ENCODE results near the gene DRAM2. TPM values are rescaled to one million over a fixed set of nuclear protein-coding genes. Genes with fewer than 3 reads are reported as not detected.

DRAM2 gene
- total and polyA plus RNA-seq, 2 of the 13 experiments (the other 11 are each of a cell fraction or from before 2014, with no cell fraction given), result 33.2 to 123 TPM

DNA sequence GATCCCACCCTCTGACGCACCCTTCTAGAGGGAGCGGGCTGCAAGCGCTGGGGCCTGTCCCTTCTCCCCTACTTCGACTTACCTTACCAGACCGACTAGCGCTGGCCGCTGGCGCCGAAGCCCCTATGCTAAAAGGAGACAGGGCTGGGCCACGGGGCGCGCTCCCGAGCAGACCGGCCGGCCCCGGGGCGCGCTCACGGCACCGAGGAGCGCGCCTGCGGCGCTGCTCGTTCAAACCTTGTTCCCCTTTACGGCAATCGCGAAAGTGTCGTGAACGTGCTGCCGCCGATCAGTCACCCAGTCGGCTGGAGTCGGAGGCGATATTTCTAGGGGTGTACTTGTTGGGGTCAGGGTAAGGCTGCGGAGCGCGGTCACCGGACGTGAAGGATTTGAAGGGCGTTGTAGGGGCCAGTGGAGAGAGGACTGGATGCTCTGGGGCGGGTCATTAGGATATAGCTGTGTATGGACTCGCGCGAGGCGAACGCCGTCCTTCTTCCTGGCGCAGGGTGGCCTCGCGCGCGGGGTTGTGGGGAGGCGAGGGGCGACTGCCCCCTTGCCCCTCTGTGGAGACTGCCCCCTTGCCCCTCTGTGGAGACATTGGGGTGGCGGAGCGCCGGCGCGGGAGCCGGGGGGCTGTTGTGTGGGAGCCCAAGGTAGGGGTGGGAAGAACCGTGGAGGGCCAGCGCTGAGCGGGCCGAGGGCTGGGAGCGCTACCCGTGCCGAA is at the start of gene DRAM2, which contains the start of gene CEPT1 (continued):
- no peak for TF ChIP-seq ZSCAN9 (CRISPR knock-in tag; IDR thresholded peaks at IDR 0.05; ENCODE audit: borderline replicate concordance)
- TF ChIP-seq DR1 (CRISPR knock-in tag; IDR thresholded peaks at IDR 0.05), result no peak; the same call in 1 of the 2 replicates
- no peak for TF ChIP-seq MAFG (CRISPR knock-in tag; IDR thresholded peaks at IDR 0.05)
- TF ChIP-seq, protein P1, sequence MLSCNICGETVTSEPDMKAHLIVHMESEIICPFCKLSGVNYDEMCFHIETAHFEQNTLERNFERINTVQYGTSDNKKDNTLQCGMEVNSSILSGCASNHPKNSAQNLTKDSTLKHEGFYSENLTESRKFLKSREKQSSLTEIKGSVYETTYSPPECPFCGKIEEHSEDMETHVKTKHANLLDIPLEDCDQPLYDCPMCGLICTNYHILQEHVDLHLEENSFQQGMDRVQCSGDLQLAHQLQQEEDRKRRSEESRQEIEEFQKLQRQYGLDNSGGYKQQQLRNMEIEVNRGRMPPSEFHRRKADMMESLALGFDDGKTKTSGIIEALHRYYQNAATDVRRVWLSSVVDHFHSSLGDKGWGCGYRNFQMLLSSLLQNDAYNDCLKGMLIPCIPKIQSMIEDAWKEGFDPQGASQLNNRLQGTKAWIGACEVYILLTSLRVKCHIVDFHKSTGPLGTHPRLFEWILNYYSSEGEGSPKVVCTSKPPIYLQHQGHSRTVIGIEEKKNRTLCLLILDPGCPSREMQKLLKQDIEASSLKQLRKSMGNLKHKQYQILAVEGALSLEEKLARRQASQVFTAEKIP (CRISPR knock-in tag; IDR thresholded peaks at IDR 0.05; ENCODE audit: borderline replicate concordance), result no peak
- TF ChIP-seq, protein P2, sequence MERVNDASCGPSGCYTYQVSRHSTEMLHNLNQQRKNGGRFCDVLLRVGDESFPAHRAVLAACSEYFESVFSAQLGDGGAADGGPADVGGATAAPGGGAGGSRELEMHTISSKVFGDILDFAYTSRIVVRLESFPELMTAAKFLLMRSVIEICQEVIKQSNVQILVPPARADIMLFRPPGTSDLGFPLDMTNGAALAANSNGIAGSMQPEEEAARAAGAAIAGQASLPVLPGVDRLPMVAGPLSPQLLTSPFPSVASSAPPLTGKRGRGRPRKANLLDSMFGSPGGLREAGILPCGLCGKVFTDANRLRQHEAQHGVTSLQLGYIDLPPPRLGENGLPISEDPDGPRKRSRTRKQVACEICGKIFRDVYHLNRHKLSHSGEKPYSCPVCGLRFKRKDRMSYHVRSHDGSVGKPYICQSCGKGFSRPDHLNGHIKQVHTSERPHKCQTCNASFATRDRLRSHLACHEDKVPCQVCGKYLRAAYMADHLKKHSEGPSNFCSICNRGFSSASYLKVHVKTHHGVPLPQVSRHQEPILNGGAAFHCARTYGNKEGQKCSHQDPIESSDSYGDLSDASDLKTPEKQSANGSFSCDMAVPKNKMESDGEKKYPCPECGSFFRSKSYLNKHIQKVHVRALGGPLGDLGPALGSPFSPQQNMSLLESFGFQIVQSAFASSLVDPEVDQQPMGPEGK (CRISPR knock-in tag; IDR thresholded peaks at IDR 0.05), result peak; percentile 37
- TF ChIP-seq ZMYM2 (CRISPR knock-in tag; IDR thresholded peaks at IDR 0.05), result no peak
- TF ChIP-seq MLLT10 (CRISPR knock-in tag; IDR thresholded peaks at IDR 0.05), result no peak
- TF ChIP-seq, protein P3, sequence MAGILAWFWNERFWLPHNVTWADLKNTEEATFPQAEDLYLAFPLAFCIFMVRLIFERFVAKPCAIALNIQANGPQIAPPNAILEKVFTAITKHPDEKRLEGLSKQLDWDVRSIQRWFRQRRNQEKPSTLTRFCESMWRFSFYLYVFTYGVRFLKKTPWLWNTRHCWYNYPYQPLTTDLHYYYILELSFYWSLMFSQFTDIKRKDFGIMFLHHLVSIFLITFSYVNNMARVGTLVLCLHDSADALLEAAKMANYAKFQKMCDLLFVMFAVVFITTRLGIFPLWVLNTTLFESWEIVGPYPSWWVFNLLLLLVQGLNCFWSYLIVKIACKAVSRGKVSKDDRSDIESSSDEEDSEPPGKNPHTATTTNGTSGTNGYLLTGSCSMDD (CRISPR knock-in tag; IDR thresholded peaks at IDR 0.05), result no peak
- TF ChIP-seq ZNF430 (CRISPR knock-in tag; IDR thresholded peaks at IDR 0.05), result peak; percentile 44
- TF ChIP-seq RELA (CRISPR knock-in tag; IDR thresholded peaks at IDR 0.05), result no peak
- TF ChIP-seq CEBPB (IDR thresholded peaks at IDR 0.05; ENCODE audit: borderline replicate concordance, low read depth, low read length), result no peak
- peak; percentile 74 for TF ChIP-seq ZBTB7A (CRISPR knock-in tag; IDR thresholded peaks at IDR 0.05)
- no peak for TF ChIP-seq ZNF761 (CRISPR knock-in tag; conservative IDR thresholded peaks at IDR 0.05)
- no peak for TF ChIP-seq HOXA7 (CRISPR knock-in tag; IDR thresholded peaks at IDR 0.05)
- TF ChIP-seq, protein P4, sequence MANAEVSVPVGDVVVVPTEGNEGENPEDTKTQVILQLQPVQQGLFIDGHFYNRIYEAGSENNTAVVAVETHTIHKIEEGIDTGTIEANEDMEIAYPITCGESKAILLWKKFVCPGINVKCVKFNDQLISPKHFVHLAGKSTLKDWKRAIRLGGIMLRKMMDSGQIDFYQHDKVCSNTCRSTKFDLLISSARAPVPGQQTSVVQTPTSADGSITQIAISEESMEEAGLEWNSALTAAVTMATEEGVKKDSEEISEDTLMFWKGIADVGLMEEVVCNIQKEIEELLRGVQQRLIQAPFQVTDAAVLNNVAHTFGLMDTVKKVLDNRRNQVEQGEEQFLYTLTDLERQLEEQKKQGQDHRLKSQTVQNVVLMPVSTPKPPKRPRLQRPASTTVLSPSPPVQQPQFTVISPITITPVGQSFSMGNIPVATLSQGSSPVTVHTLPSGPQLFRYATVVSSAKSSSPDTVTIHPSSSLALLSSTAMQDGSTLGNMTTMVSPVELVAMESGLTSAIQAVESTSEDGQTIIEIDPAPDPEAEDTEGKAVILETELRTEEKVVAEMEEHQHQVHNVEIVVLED (CRISPR knock-in tag; IDR thresholded peaks at IDR 0.05; ENCODE audit: borderline replicate concordance), result peak; percentile 55; the same call in 1 of the 2 replicates
- TF ChIP-seq ZIK1 (CRISPR knock-in tag; IDR thresholded peaks at IDR 0.05; ENCODE audit: borderline replicate concordance, low read depth), result peak; percentile 80; the same call in 1 of the 2 replicates
- TF ChIP-seq ZNF260 (CRISPR knock-in tag; IDR thresholded peaks at IDR 0.05; ENCODE audit: borderline replicate concordance, low read depth), result no peak
- no peak for TF ChIP-seq RNF2 (conservative IDR thresholded peaks at IDR 0.05; ENCODE audit: low read depth)
- TF ChIP-seq TP53 (CRISPR knock-in tag; conservative IDR thresholded peaks at IDR 0.05), result 0 out of 2 replicates have a peak, but pooled peaks have one; percentile 12
- peak; percentile 68; the same call in 1 of the 2 replicates for TF ChIP-seq ZNF547 (CRISPR knock-in tag; IDR thresholded peaks at IDR 0.05)
- TF ChIP-seq ATF7-NPFF (CRISPR knock-in tag; IDR thresholded peaks at IDR 0.05; ENCODE audit: low read depth), result no peak
- TF ChIP-seq ZNF256 (CRISPR knock-in tag; conservative IDR thresholded peaks at IDR 0.05), result no peak
- TF ChIP-seq ZNF776 (CRISPR knock-in tag; IDR thresholded peaks at IDR 0.05), result peak; percentile 61; the same call in 1 of the 2 replicates
- no peak for TF ChIP-seq IKZF1 (IDR thresholded peaks at IDR 0.05)
- TF ChIP-seq NFIC (IDR thresholded peaks at IDR 0.05; ENCODE audit: low read length), result no peak
